HEK293T (cell line): ENCODE results near the gene CUX1.

ENCODE experiments used
- CTCF ChIA-PET: fragments of 350-600 bp; formaldehyde crosslinking; extraction: SDS; loops from one replicate; lab custom pipeline; 2021; ENCODE audit warnings: antibody characterized with exemption, inconsistent platforms; lab: Yijun Ruan, JAX
- POLR2A ChIA-PET: fragments of 350-600 bp; formaldehyde crosslinking; extraction: SDS; loops from one replicate; lab custom pipeline; 2020; ENCODE audit warnings: antibody characterized with exemption, inconsistent platforms; lab: Yijun Ruan, JAX
- DNase-seq: peaks from one replicate; pipeline ENCODE4 v3.0.0; 2012; ENCODE audit warnings: mixed read lengths; ENCODE audit errors: extremely low spot score
- ARNT ChIP-seq: fragments of 450-650 bp; IDR thresholded peaks from 2 replicates; pipeline ENCODE4 v1.6.1; 2017; ENCODE audit warnings: mild to moderate bottlenecking
- BHLHE40 ChIP-seq: fragments of 450-650 bp; IDR thresholded peaks from 2 replicates; pipeline ENCODE4 v1.6.1; 2016; ENCODE audit warnings: mild to moderate bottlenecking, moderate library complexity, borderline replicate concordance
- ELF4 ChIP-seq: fragments of 450-650 bp; IDR thresholded peaks from 2 replicates; pipeline ENCODE4 v1.6.1; 2017; ENCODE audit warnings: antibody characterized with exemption
- FOXA1 ChIP-seq: fragments of 450-650 bp; IDR thresholded peaks from 2 replicates; pipeline ENCODE4 v1.6.1; 2016; ENCODE audit warnings: mild to moderate bottlenecking
- FOXK2 ChIP-seq: fragments of 450-650 bp; IDR thresholded peaks from 2 replicates; pipeline ENCODE4 v1.6.1; 2016; ENCODE audit warnings: mild to moderate bottlenecking
- FOXM1 ChIP-seq: fragments of 450-650 bp; IDR thresholded peaks from 2 replicates; pipeline ENCODE4 v1.6.1; 2017; ENCODE audit warnings: mild to moderate bottlenecking, borderline replicate concordance
- HDGF ChIP-seq: fragments of 450-650 bp; IDR thresholded peaks from 2 replicates; pipeline ENCODE4 v1.6.1; 2017; ENCODE audit warnings: antibody characterized with exemption, borderline replicate concordance
- L3MBTL2 ChIP-seq: fragments of 450-650 bp; conservative IDR thresholded peaks from 2 replicates; pipeline ENCODE4 v1.6.1; 2016; ENCODE audit warnings: mild to moderate bottlenecking
- LEF1 ChIP-seq: fragments of 450-650 bp; IDR thresholded peaks from 2 replicates; pipeline ENCODE4 v1.6.1; 2017; ENCODE audit warnings: mild to moderate bottlenecking, borderline replicate concordance
- NFRKB ChIP-seq: fragments of 450-650 bp; IDR thresholded peaks from 2 replicates; pipeline ENCODE4 v1.6.1; 2016; ENCODE audit warnings: mild to moderate bottlenecking, moderate library complexity
- SP1 ChIP-seq: fragments of 450-650 bp; IDR thresholded peaks from 2 replicates; pipeline ENCODE4 v1.6.1; 2017
- SUZ12 ChIP-seq: fragments of 450-650 bp; IDR thresholded peaks from 2 replicates; pipeline ENCODE4 v1.6.1; 2016; ENCODE audit warnings: mild to moderate bottlenecking
- TARDBP ChIP-seq: fragments of 450-650 bp; IDR thresholded peaks from 2 replicates; pipeline ENCODE4 v1.6.1; 2016
- ZNF384 ChIP-seq: fragments of 450-650 bp; IDR thresholded peaks from 2 replicates; pipeline ENCODE4 v1.6.1; 2016
- TF ChIP-seq, protein P1 (sequence below): fragments of 450-650 bp; IDR thresholded peaks from 2 replicates; pipeline ENCODE4 v1.6.1; 2016

Gene CUX1, protein sequence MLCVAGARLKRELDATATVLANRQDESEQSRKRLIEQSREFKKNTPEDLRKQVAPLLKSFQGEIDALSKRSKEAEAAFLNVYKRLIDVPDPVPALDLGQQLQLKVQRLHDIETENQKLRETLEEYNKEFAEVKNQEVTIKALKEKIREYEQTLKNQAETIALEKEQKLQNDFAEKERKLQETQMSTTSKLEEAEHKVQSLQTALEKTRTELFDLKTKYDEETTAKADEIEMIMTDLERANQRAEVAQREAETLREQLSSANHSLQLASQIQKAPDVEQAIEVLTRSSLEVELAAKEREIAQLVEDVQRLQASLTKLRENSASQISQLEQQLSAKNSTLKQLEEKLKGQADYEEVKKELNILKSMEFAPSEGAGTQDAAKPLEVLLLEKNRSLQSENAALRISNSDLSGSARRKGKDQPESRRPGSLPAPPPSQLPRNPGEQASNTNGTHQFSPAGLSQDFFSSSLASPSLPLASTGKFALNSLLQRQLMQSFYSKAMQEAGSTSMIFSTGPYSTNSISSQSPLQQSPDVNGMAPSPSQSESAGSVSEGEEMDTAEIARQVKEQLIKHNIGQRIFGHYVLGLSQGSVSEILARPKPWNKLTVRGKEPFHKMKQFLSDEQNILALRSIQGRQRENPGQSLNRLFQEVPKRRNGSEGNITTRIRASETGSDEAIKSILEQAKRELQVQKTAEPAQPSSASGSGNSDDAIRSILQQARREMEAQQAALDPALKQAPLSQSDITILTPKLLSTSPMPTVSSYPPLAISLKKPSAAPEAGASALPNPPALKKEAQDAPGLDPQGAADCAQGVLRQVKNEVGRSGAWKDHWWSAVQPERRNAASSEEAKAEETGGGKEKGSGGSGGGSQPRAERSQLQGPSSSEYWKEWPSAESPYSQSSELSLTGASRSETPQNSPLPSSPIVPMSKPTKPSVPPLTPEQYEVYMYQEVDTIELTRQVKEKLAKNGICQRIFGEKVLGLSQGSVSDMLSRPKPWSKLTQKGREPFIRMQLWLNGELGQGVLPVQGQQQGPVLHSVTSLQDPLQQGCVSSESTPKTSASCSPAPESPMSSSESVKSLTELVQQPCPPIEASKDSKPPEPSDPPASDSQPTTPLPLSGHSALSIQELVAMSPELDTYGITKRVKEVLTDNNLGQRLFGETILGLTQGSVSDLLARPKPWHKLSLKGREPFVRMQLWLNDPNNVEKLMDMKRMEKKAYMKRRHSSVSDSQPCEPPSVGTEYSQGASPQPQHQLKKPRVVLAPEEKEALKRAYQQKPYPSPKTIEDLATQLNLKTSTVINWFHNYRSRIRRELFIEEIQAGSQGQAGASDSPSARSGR (N-terminal part only)

DNA sequence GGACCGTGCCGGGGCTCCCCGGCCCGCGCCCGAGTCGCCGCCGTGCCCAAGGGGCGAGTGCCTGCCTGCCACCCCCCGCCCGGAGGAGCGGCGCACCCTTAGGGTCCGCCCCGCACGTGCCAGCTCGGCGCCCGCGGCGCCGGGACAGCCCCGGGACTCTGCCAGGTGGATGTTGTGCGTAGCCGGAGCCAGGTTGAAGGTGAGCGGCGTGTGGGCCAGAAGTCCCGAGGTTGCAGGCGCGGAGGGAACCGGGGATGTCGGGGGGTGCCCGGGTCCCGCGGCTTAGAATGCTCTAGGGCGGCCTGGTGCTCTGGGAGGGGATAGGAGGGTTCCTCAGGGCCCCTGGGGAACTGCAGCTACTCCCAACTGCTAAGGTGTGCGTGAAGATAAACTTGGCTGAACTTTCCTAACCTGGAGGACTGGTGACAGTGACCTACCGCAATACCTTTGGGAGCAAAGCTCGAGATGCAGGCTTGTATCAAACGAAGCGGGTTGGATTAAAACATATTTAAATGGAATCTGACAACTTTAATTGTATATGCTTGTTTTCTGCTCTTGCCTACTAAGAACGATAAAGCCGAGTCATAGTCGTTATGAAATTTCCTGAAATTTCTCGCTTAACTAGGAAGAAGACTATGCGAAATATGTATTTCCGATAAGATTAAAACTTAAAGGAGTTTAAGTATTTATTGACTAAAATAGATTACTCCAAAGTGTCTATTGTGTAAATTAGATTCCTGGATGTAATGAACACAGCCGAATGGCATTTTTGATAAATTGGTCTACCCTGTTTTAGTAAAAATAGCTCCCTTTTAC, at the start of gene CUX1:
Gene CUX1 (plus strand): TSS at position 156 of the 816 bp plus-strand sequence. CDS start 14 bp downstream, at position 170.
- CTCF ChIA-PET = interaction anchor here (0.9 kb wide), 1 partner anchor 52 kb away, joined by 3 read pairs; no protein-coding TSS in a partner anchor
- DNase-seq = no peak
- TF ChIP-seq ELF4 (no peak), SUZ12 (no peak), HDGF (no peak), FOXK2 (no peak), BHLHE40 (no peak), SP1 (no peak)
- TF ChIP-seq, protein P1, sequence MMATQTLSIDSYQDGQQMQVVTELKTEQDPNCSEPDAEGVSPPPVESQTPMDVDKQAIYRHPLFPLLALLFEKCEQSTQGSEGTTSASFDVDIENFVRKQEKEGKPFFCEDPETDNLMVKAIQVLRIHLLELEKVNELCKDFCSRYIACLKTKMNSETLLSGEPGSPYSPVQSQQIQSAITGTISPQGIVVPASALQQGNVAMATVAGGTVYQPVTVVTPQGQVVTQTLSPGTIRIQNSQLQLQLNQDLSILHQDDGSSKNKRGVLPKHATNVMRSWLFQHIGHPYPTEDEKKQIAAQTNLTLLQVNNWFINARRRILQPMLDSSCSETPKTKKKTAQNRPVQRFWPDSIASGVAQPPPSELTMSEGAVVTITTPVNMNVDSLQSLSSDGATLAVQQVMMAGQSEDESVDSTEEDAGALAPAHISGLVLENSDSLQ = no peak
- POLR2A ChIA-PET = no interaction called here

- ChIA-PET POLR2A (no interaction called here), CTCF (interaction anchor here (0.6 kb wide), 1 partner anchor 14 kb away, joined by 3 read pairs; no protein-coding TSS in a partner anchor)
- DNase-seq = no peak
- TF ChIP-seq HDGF (no peak), FOXM1 (no peak), SP1 (no peak), ZNF384 (no peak), FOXK2 (no peak), NFRKB (no peak), LEF1 (no peak), ELF4 (no peak), ARNT (no peak), SUZ12 (no peak), FOXA1 (no peak), TARDBP (no peak)
Measured at GRCh38 chr7:101768280-101768679, 49.1 kb upstream of the CUX1 start.

DNA sequence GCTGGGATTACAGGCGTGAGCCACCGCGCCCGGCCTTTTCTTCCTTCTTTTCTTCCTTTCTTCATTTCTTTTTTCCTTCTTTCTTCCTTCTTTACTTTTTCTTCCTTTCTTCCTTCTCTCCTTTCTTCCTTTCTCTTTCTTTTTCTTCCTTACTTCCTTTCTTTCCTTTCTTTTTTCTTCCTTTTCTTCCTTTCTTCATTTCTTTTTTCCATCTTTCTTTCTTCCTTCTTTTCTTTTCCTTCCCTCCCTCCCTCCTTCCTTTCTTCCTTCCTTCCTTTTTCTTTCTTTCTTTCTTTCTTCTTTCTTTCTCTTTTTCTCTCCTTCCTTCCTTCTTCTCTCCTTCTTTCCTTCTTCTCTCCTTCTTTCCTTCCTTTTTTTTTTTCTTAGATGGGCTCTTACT, 47.0 kb upstream of the CUX1 start:
- DNase-seq = no peak
- TF ChIP-seq FOXA1 (no peak), HDGF (no peak), FOXK2 (no peak), BHLHE40 (no peak), NFRKB (no peak), ZNF384 (no peak), L3MBTL2 (no peak), SP1 (no peak), FOXM1 (no peak), ARNT (no peak), LEF1 (no peak), ELF4 (no peak)
- ChIA-PET CTCF (interaction anchor here (0.9 kb wide), 1 partner anchor 25 kb away, joined by 4 read pairs; no protein-coding TSS in a partner anchor), POLR2A (no interaction called here)

GRCh38 chr7:101772508-101773211, 44.8 kb upstream of the CUX1 start:
- TF ChIP-seq, protein P1 = peak; percentile 52
- no peak for TF ChIP-seq SP1
- DNase-seq = no peak
- ChIA-PET POLR2A (no interaction called here), CTCF (no interaction called here)

GRCh38 chr7:101775181-101775580, 42.2 kb upstream of the CUX1 start:
- no peak for TF ChIP-seq TARDBP
- TF ChIP-seq ELF4 = no peak
- no peak for DNase-seq
- POLR2A ChIA-PET = no interaction called here
- CTCF ChIA-PET = no interaction called here

DNA sequence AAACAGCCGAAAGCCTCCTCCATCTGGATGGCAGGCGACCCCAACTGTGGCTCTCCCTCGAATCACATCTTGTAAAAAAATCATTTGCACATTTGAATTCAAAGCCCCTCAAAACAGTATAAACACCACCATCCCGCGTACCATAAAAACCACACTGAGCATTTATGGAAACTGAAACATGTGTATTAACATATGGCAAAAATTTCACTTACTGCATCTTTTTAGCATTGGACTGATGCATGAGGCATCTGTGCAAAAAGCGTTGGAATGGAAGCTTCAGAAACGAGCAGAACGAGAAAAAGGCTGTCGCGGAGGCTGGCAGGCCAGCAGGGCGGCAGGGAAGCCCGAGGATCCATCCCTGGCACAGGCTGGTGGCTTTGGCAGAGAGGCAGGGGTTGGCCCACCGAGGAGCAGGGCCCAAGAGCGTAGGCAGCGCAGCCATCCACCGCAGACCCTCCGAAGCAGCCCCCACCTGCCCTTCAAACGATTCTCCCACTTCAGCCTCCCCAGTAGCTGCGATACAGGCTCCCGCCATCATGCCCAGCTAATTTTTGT, 39.3 kb upstream of the CUX1 start:
- no peak for DNase-seq
- ChIA-PET POLR2A (no interaction called here), CTCF (no interaction called here)
- TF ChIP-seq SUZ12 = no peak
- no peak for TF ChIP-seq ZNF384
- no peak for TF ChIP-seq L3MBTL2
- no peak for TF ChIP-seq ARNT
- no peak for TF ChIP-seq TARDBP
- TF ChIP-seq, protein P1 = no peak
- TF ChIP-seq HDGF = no peak
- TF ChIP-seq FOXM1 = no peak
- TF ChIP-seq LEF1 = no peak
- no peak for TF ChIP-seq FOXK2
- TF ChIP-seq SP1 = no peak
- TF ChIP-seq BHLHE40 = no peak
